DND-41 (cell line): Measurements from ENCODE around the gene RFX5.

ENCODE experiments used
- CTCF ChIP-seq: IDR thresholded peaks from 2 replicates; pipeline ENCODE4 v1.5.1; 2012; ENCODE audit warnings: borderline replicate concordance, low read length, moderate library complexity, mild to moderate bottlenecking; ENCODE audit not compliant: poor library complexity, severe bottlenecking; ENCODE audit errors: extremely low read depth
- EZH2 ChIP-seq: IDR thresholded peaks from 3 replicates; pipeline ENCODE4 v1.6.1; 2012; ENCODE audit warnings: borderline replicate concordance, low read depth, mild to moderate bottlenecking, moderate library complexity, low read length, inconsistent platforms; ENCODE audit not compliant: severe bottlenecking

- TF ChIP-seq EZH2: no peak
- TF ChIP-seq CTCF: no peak
Observed at GRCh38 chr1:151327903-151328674, 19.0 kb downstream of the RFX5 start.
